ENCODE data around the gene RALB.
"Not testable (repeated sequence)": the region's sequence is repeated elsewhere in the genome, so short reads cannot be mapped to it uniquely, and the experiment has no call there.

RALB gene

DNA sequence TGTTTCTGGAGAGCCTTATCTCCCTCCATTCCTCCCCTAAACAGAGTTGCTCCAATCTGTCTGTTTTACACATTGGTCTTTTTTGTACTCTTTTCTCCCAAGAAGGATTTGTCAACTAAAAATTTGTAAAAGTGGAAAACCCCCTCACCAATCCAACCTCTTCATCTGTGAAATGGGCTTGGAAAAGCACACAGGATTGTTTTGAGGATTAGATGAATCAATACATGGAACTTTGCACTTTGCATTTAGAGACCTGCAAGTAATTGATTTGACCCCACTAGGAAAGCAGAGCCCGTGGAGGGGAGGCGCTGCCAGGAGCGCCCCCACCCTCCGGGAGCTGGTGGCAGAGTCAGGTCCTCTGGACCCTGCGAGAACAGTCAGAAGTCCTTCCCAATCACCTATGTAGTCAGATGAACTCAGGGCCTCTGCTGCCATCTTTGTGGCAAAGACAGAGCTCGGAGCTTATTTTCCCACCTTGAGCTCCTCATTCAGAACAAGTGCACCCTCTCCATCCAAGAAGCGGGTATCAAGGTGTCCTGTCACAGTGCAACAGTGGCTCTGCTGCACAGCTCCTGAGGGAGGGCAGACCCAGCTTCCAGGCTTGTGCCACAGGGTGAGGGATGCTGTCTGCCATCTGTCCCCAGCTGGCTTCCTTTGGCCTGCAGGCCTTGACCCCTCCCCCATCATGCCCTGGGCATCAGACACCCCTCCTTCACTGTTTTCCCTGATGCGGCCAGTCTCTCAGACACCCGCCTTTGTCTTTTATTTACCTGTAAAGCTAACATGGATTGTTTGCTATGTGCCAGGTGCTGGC is 27.7 kb upstream of the RALB start:
- DNase-seq: no peak

DNA sequence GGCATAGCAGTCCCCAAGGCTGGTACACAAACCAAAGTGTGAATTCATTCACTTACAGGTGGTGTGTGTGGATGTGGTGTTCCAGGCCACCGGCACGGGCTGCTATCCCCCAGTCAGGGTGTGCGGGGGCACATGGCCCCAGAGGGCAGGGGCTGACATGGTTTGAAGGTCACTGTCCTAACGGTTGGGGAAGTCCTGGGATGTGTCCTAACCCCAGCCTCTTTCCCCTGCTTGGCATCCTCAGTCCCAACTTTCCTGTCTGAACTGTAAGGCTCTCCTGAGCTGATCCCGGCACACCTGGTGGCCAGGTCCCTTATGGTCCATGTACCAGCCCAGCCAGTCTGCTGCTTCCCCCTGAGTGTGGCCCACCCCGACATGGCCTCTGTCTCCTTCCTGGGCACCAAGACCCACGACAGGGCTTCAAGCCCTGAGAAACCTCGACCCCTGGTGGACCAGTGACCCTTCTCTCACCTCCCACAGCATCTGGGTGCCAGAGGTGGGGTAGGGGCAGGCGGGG is 27.0 kb upstream of the RALB start:
- peak; percentile 48 for DNase-seq

DNA sequence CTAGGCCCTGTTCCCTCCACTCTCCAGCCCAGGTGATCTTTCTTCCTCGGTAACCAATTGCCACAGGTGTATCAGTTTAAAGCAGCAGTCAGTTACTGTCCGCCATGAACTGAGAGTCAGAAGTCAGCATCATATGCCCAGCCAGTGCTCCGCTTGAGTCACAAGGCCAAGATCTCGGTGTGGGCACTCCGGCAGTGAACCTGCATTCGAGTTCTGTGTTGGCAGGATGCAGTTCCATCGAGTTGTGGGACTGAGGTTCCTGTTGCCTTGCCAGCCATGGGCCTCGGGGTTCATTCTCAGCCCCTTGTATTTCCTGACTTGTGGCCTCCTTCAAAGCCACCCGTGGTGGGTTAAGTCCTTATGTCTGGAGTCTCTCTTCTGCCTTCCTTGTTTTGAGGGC is 26.3 kb upstream of the RALB start:
- DNase-seq: peak; percentile 39

DNA sequence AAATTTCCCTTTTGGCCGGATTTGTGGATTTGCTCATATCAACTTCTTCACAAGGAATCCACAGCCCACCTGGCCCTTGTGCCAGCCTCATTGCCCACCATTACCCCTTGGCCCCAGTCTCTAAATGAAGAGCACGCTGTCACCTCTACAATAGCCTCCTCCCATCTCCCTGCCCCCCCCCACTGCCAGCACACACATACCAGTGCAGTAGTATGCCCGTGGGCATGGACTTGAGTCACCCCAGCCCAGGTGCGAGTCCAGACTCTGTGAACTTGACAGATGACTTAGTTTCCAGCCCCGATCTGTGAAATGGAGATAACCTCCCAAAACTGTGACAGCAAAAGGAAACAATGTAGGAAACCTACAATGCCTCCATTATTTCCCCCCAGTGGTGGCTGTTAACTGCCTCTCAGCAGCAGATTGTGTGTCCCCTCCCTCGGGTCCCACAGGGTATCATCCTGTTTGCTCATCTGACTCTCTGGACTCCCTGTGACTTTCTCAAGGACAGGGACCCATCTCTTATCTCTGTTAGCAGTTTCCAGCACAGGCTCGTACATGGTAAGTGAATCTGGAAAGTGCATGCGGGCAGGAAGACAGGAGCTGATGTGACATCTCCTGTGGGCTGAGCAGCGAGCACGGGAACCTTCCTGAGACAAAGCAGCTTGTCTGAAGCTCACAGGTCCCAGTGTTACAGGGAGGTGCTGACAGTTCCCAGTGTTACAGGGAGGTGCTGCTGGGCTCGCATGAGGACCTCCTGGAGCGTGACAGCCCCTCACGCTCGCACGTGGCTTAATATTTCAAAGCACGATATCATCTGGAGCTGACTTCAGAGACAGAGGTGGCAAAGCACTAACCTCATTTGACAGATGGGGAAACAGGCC is 25.3 kb upstream of the RALB start:
- no peak for DNase-seq

DNA sequence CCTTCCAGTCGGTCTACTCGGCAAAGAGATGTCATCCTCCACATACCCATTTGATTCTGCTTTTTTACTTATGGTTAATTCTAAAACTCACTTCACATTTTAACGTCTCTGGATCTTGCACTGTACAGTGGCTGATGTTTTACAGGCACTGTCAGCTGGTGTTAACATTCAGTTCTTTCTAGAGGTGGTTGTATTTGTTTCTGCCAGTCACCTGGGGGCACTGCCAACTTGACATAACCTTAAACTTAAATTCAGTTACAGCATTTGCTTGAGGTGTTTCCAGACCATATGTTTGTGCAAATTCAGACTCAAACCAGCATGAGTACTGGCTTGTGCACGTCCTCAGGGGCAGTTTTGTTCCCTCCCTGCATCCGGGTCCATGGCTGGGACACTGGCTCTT is 24.1 kb upstream of the RALB start:
- DNase-seq: no peak

DNA sequence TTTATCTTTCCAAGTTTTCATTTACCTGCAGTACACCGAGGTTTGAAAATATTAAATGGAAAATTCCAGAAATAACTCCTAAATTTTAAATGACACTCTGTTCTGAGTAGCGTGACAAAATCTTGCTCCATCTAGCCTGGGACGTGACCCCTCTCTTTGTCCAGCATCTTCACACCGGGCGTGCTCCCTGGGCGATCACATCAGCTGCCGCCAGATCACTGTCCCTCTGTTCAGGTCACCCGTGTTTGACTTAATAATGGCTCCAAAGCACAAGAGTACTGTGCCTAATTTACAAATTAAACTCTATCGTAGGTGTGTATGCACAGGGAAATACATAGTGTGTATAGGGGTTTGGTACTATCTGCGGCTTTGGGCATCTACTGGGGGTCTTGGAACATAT is 23.3 kb upstream of the RALB start:
- no peak for DNase-seq

DNA sequence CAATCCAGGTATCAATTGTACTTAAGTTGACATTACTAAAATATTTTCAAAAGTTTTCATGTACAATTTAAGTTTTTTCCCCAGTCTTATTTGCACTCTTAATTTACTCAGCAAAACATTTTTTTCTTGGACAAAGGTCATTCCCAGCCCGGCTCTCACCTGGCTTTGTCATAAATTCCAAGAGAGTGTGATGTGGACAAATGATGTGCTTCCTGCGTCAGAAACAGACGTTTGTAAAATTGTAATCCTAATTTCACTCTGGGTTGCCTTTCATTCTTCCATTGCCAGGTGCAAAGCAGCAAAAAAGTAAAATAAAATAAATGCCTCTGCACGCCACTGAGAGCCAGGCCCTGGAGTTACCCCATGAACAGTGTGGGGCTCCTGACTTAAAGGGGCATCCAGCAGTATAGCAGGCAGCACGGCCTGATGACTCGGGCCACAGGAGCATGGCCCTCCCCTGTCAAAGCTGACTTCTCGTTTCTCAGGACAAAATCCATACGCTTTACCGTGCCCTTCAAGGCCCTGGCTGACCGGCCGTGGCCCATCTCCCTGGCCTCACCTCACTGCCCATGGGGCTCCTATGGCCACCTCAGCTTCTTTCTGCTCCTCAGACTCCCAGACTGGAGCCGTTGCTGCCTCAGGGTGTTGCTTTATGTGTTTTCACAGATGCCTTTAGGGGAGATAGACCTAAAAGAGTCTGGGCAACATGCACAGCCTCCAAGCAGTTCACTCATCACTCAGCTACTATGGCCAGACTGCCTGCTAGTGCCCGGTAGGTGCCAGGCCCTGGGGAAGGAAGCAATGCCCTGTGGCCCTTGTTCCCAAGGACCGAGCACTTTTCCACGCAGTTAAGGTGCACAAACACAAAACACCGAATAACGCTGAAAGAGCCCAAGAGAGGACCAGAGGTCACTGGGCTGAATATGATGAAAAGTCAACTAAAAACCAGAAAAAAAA is 21.9 kb upstream of the RALB start:
- peak; percentile 55 for DNase-seq

DNA sequence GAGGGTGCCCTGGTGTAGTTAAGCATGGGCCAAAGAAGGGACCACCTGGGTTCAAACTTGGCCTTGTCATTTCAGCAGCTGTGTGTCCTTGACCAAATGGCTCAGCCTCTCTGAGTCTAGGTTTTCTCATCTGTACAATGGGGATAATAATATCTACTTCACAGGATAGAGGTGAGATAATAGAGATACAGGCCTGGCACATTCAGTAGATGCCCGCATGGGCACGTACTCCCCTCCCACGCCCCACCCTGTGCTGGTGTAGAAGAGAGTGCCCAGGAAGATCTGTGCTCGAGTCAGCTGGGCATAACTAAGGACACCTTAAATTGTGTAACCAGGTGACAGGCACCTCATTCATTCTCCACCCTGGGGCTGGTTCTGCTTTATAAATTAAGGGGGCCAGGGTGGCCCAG is 21.1 kb upstream of the RALB start:
- no peak for DNase-seq

DNA sequence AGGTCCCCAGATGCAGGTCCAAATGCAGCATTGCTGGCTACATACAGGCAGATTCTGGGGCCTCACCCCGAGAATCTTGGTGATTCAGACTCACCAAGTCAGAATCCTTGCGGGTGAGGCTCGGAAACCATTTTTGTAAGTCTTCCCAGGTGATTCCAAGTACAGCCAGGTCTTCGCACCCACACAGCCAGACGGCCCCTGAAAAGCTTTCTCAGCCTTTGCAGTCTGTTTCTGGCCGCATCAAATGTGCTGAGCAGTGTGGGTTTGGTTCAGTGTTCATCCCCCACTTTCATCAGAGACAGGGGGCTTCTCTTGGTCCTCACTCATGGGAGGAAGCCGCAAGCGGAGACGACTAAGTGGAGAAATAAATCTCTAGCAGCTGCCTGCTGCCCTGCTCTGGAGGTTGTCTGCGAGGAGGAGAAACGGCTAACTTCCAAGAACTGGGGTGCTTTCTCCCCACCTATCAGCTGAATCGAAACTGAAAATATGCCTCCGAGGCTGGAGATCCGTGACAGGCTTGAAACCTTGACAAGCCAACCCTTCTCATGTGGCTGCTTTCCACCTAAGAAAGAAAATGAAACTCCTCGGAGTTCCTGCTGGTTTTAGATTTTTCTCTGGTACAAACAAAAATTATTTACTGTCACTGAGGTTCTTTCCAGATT is 20.5 kb upstream of the RALB start:
- DNase-seq: peak; percentile 47

DNA sequence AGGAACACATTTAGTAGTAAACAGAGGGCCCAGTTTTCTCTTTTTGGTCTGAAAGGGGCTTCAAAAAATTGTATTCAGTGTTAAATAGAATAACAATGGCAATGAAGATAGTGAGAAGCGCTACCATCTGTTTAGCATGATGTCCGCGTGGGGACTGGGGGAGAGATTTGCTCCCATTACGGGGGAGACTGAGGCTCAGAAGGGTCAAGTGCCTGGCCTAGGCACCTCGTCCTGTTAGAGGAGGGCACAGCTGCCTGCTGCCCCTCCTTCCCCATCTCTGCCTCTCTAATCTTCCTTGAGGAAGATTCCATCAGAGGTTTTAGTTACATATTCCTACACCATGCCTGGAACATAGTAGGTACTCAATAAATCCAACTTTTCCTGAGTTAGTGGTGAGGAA is 19.4 kb upstream of the RALB start:
- no peak for DNase-seq

DNA sequence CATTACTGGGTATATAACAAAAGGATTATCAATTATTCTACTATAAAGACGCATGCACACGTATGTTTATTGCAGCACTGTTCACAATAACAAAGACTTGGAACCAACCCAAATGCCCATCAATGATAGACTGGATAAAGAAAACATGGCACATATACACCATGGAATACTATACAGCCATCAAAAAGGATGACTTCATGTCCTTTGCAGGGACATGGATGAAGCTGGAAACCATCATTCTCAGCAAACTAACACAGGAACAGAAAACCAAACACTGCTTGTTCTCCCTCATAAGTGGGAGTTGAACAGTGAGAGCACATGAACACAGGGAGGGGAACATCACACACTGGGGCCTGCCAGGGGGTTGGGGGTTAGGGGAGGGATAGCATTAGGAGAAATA is 17.5 kb upstream of the RALB start:
- DNase-seq: not testable (repeated sequence)

DNA sequence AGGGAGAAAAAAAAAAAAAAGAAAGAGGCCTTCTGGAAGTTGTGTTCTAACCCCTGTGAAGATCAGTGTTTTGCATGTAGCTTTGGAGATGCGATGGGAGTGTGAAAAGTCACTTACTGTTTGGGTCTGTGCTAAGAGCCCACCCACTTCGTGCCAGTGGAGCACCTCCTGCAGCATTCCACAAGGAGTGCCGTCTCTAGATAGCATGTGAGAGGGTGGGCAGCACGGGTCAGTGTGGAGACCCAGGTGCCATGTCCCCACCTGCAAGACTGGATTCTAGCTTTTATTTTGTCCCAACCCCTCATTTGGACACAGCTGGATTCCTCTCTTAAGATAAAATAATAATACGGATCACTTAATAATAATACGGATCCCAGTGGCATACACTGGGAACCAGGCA is 17.0 kb upstream of the RALB start:
- DNase-seq: no peak

DNA sequence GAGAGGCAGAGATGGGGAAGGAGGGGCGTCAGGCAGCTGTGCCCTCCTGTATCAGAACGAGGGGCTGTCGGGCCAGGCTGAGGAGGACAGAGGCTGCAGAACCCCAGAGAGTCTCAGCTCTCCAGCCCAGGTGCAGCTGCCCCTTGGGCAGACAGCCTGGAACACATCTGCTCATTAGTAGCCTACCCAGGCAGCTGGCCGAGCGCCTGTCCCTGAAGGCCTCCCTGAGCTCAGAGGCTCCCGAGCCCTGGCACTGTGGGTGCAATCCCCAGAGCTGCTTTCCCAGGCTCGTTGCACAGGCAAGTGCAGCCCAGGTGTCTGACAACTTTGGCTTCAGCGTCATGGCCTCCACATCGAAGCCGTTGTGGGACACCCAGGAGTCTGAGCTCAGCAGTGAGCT is 16.3 kb upstream of the RALB start:
- DNase-seq: no peak

DNA sequence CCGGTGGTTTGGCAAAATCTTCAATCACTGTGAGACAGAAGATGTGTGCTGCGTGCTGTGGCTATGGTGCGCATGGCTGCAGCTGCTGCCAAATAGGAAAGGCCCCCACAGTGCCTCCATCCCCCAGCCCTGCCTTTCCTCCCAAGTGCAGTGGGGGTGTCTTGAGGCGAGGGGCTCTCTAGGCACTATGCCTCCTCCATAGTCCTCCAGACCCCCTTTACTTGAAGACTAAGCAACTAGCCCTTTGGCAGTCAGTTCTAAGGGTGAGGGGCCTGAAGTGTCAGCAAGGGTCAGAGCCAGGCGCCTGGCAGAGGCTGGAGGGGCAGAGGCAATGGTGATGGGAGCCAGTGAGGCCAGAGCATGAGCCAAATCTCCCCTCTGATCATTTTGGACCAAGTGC is 15.9 kb upstream of the RALB start:
- no peak for DNase-seq

DNA sequence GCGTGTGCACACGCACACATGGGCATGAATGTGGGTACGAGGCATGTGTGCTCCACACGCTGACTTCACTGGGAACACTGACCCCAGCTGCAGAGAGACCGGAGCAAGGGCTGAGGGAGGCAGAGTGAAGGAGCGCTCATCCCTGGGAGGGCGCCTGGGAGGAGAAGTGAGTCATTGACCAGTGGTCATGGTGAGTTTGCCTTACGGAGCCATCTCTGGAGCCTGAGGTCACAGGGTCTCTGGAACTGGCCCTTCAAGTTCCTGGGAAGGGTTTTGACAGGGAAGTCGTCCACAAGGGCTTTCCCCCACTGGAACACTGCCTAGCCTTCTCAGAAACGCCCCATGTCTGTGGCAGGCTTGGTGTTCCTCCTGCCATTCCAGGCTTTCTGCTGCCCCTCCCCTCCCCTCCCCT is 15.2 kb upstream of the RALB start:
- DNase-seq: peak; percentile 95

DNA sequence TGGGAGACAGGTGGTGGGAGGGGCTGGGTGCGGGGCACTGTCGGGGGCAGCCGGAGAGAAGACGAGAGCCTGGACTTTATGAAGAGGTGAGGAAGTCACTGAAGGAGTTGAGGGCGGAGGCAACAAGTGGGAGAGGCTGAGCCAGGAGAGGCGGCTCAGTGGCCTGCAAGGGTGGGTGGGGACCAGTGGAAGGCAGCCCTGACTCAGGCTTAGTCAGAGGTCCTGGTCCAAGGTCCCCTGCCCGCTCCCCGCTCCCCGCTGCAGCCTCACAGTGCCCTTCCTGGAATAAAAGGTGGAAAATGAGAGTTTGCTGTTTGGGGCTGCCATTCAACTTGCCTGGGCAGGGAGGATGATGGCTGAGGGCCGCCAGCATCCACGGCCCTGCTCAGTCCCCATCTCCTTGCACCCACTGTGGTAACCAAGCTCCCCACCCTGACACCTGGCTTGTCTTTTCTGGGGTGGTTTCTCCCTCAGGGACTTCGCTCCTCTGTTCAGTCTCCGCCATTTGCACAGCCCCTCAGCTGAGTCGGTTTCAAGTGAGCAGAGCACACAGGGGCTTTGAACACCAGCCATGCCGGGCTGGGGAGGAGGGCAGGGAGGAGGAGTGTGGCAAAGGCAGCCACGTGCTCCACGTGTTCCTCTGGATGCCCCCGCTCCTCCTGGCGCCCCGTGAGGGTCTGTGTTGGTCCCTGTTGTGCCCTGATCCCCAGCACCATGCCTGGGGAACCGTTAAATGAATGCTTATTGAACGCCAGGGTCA is 13.7 kb upstream of the RALB start:
- DNase-seq: peak; percentile 81

DNA sequence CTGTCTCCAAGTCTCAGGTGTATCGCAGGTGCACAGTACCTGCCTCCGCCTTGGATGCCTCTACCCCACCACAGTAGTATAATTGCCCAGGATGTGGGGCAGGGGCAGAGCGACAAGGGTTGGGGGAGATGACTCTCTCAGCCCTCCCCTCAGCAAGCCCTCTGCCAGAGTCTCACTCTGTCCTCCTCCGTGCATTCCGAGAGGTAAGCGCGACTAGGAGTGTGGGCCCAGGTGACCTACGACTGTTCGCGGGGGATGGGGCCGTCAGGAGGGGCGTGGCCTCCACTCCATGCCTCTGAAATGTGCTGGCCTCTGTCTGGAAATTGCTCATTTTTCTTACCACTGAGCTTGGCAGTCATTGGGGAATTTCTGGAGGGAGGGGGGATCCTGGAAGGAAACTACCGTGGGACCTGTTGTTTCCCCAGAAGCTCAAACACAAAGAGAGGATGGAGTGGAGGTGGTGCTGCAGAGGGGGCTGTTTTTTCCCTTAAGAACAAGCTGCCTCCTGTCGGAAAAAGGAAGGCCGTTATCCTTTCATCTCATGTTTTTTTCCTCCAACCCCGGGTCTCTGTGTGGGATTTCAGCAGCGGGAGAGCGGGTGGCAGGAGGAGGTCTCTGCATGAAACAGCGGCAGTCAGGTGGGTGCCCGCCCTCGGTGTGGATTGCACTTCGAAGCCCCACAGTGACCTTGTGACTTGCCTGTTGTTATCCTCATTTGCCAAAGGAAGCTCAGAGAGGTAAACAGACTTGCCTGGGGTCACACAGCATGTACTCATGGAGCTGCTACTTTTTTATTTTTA is 13.0 kb upstream of the RALB start:
- DNase-seq: peak; percentile 86

DNA sequence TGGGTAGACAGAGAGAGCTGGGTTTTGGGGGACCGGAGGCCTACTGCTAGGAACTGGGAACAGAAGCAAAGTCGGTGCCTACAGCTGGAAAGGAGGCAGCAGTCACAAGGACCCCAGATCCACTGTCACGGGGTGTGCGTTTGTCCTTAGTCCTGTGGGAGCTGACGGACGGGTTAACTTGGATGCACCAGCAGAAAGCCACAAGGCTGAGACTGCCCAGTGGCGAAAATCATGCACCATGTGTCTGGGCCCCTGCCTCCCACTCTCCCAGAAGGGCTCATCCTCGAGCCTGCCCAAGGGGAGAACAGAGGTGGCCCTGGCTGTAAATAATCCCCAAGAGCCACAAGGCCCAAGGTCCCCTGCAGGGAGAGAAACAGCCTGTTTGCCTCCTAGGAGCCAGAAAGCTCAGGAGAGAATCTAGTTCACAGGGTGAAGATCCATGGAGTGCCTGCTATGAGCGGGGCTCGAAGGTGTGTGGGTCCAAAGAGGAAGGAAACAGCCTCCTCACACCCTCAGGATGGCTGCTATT is 11.7 kb upstream of the RALB start:
- no peak for DNase-seq

DNA sequence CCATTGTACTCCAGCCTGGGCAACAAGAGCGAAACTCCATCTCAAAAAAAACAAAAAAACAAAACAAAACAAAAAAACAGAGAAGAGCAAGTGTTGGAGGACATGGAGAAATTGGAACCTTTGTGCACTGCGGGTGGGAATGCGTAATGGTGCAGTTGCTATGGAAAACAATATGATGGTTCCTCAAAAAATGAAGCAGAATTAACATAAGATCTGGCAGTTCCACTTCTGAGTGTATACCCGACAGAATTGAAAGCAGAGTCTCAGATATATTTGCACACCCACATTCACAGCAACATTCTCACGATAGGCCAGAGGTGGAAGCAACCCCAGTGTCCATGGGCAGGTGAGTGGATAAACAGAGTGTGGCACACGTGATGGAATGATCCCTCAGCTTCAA is 11.0 kb upstream of the RALB start:
- no peak for DNase-seq

DNA sequence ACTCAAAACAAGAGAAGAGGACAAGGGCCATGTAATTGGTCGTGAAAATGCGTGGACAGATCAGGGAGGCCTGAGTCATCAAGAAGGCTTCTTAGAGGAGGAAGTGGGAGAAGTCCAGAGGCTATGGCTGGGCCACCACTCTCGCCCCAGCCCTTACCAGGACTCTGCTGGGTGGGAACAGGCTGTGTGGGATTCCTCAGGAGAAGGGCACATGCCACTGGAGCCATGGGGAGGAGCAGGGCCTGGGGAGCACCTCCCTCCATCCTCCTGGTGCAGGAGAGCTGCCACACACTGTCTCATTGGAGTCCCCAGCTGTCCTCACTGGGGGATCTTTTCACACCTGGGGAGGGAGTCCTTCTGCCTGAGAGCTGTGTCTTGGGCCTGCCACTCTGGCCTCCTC is 9.4 kb upstream of the RALB start:
- DNase-seq: peak; percentile 87

Measured in islet precursor cell (in vitro differentiated cells).